Left renal cortex interstitium (tissue), 4 donors: ENCODE measurements around the gene MT1G. TPM values are rescaled to one million over a fixed set of nuclear protein-coding genes. Genes with fewer than 3 reads are reported as not detected.
"Not testable (repeated sequence)": the region's sequence is repeated elsewhere in the genome, so short reads cannot be mapped to it uniquely, and the experiment has no call there.

Experiments used
- DNase-seq, 4 donors: peaks; one replicate each; pipeline ENCODE4 v3.0.0-alpha.2; 2013; ENCODE audit warnings: low read depth in 4 of 4, low spot score in 2 of 4, missing footprints in 1 of 4
- polyA plus RNA-seq, 4 donors: library from polyadenylated mRNA; unstranded; fragments of 120-200 nt; gene quantifications; one replicate each; pipeline ENCODE4 v1.2.1, GENCODE V29; 2013; ENCODE audit not compliant: insufficient read length in 4 of 4

MT1G gene
- polyA plus RNA-seq, 4 donors: 13.2 to 180 (median 98.1) TPM

DNA sequence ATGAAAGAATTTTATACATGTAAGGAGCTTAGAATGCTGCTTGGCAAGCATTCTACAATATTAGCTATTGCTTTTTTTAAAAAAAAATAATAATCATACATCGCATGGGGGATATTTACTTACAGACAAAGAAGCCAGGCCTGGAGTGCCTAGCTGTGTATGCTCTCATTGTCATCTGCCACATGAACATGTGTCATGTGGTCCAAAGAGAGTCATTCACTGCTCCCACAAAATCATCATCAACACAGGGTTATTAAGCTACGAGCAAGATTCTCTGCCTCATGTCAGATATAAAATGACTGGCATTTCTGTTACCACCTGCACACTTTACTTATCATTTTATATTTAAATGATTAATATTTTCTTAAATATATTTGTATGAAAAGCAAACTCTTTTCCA is 44.2 kb downstream of the MT1G start:
- DNase-seq: no peak

DNA sequence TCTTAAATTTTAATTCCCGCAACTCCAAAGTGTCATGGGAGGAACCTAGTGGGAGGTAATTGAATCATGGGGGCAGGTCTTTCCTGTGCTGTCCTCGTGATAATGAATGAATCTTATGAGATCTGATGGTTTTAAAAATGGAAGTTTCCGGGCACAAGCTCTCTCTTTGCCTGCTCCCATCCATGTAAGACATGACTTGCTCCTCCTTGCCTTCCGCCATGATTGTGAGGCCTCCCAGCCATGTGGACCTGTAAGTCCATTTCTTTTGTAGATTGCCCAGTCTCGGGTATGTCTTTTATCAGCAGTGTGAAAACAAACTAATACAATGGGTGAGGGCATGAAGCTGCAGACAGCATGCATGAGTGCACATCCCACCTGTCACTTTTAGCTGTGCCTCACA is 44.7 kb downstream of the MT1G start:
- not testable (repeated sequence) for DNase-seq

DNA sequence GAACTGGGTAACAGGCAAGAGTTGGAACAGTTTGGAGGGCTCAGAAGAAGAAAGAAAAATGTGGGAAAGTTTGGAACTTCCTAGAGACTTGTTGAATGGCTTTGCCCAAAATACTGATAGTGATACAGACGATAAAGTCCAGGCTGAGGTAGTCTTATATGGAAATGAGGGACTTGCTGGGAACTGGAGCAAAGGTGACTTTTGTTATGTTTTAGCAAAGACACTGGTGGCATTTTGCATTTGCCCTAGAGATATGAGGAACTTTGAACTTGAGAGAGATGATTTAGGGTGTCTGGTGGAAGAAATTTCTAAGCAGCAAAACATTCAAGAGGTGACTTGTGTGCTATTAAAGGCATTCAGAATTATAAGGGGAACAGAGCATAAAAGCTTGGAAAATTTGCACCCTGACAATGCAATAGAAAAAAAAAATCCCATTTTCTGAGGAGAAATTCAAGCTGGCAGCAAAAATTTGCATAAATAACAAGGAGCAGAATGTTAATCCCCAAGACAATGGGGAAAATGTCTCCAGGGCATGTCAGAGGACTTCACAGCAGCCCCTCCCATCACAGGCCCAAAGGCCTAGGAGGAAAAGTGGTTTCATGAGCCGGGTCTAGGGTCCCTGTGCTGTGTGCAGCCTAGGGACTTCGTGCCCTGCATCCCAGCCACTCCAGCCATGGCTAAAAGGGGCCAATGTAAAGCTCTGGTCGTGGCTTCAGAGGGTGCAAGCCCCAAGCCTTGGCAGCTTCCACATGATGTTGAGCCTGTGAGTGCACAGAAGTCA is 46.0 kb downstream of the MT1G start:
- DNase-seq: not testable (repeated sequence)

DNA sequence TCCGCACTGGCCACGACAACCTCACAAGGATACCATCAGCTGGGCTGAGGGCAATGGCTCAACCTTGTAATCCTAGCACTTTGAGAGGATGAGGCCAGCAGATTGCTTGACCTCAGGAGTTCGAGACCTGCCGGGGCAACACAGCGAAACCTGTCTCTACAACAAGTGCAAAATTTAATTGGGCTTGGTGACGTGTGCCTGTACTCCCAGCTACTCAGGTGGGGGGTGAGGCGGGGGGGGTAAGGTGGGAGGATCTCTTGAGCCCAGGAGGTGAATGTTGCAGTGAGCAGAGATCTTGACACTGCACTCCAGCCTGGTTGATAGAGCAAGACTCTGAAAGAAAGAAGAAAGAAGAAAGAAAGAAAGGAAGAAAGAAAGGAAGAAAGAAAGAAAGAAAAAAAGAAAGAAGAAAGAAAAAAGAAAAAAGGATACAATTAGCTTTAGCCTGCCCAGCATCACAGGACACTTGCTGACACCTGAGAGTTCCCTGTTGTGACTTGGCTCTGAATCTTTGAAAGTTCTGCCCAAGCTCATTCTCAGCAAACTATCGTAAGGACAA is 47.4 kb downstream of the MT1G start:
- no peak for DNase-seq

DNA sequence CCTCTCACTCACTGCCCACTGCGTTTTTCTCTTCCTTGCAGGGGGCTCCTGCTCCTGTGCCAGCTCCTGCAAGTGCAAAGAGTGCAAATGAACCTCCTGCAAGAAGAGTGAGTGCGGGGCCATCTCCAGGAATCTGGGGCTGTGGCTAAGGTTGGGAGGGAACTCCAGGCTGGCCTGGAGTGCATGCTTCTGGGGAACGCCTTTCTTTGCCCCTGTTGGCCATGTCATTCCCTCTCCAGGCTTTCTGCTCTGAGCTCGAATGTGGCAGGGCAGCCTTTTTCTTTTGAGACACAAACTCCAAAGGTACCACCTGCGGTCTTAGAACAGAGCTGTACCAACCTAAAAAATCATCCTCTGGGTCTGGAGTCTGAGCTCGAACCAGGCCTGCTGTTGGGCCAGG is 49.7 kb downstream of the MT1G start:
- no peak for DNase-seq

DNA sequence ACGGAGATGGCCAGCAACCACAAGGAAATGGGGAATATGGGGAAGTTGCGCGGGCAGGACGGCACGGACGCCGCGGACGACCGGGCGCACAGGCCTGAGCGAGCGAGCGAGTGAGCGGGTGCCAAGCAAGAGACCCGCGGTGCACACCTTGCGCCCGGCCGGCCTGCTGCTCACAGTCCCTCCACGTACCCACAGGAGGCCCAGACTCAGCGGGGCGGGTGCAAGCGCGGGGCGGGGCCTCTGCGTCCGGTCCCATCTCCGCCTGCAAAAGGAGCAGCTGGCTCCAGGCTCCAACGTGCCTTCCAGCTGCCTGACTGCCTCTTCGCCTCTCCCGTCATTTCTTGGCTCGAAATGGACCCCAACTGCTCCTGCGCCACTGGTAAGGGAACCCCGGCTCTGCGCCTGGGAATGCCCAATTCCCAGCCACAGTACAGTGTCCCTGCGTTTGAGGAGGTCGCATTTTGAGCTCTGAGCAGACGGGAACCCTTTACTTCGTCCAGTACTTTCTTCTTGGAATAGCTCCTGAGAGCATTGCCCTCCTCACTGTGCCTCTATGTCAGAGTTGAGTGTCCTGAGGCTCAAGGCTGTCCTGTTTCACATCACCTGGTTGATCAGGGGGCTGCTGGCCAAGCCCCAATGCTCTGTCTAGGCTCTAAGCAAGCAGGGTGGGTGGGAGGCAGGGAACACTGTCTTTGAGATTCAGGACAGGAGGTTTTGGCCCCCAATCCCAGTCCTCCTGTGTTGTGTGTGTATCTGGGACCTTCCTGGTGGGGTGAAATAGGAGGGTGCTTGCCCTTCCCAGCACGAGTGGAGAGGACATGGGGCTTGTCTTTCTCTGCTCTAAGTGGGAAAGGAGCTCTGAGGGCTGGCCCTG is 50.4 kb downstream of the MT1G start:
- no peak for DNase-seq

Other genes starting within 250 kb of the MT1G start
- gene AMFR, start 242.5 kb downstream of the MT1G start, polyA plus RNA-seq: 100 to 1,000 TPM; 132 to 144 (median 133) TPM
- 100 to 1,000 TPM; 109 to 139 (median 128) TPM for gene NUDT21, start 216.7 kb downstream of the MT1G start, polyA plus RNA-seq
- gene OGFOD1, start 216.5 kb downstream of the MT1G start, polyA plus RNA-seq: 10 to 100 TPM; 35.3 to 41.1 (median 36.6) TPM
- 100 to 1,000 TPM in 1 of 4 donors, 10 to 100 TPM in 3; 77.3 to 110 (median 96.0) TPM for gene BBS2, start 148.0 kb downstream of the MT1G start, polyA plus RNA-seq
- gene MT4, start 103.0 kb downstream of the MT1G start, polyA plus RNA-seq: not detected
- 1 to 10 TPM; 1.5 to 2.4 (median 1.6) TPM for gene MT3, start 78.5 kb downstream of the MT1G start, polyA plus RNA-seq
- 10 to 100 TPM; 26.1 to 41.7 (median 31.1) TPM for gene MT2A, start 59.5 kb downstream of the MT1G start, polyA plus RNA-seq
- 10 to 100 TPM; 19.4 to 50.0 (median 38.3) TPM for gene MT1E, start 42.3 kb downstream of the MT1G start, polyA plus RNA-seq
- gene MT1M, start 35.4 kb downstream of the MT1G start, polyA plus RNA-seq: under 1 TPM in 2 of 4 donors, not detected in 2; 0.41 to 0.96 TPM
- gene MT1A, start 29.4 kb downstream of the MT1G start, polyA plus RNA-seq: under 1 TPM in 1 of 4 donors, not detected in 3; 0.32 TPM
- 1 to 10 TPM in 1 of 4 donors, not detected in 3; 1.3 TPM for gene MT1B, start 16.2 kb downstream of the MT1G start, polyA plus RNA-seq
- 10 to 100 TPM; 43.8 to 84.1 (median 71.3) TPM for gene MT1F, start 10.1 kb downstream of the MT1G start, polyA plus RNA-seq
- 10 to 100 TPM in 3 of 4 donors, 1 to 10 TPM in 1; 4.1 to 58.4 (median 25.7) TPM for gene MT1H, start 1.7 kb upstream of the MT1G start, polyA plus RNA-seq
- 10 to 100 TPM; 19.3 to 46.9 (median 35.9) TPM for gene MT1X, start 14.4 kb upstream of the MT1G start, polyA plus RNA-seq
- gene NUP93, start 62.1 kb upstream of the MT1G start, polyA plus RNA-seq: 100 to 1,000 TPM in 1 of 4 donors, 10 to 100 TPM in 3; 73.0 to 106 (median 83.5) TPM
- gene SLC12A3, start 197.1 kb upstream of the MT1G start, polyA plus RNA-seq: 10 to 100 TPM; 38.1 to 57.2 (median 46.4) TPM